Esophagus muscularis mucosa (tissue), 4 donors: ENCODE data around the gene ALS2.

Experiments
- CTCF ChIP-seq, 3 experiments: fragments of 200-600 bp in 2 of 3; fragments of 450-650 bp in 1 of 3; sonication (generic) in 2 of 3; IDR thresholded peaks; one replicate each; pipeline ENCODE4 v1.5.1; 2017 to 2019; ENCODE audit warnings: antibody characterized with exemption in 3 of 3, mild to moderate bottlenecking in 2 of 3, moderate library complexity in 1 of 3
- EP300 ChIP-seq: sonication (generic); formaldehyde crosslinking; IDR thresholded peaks from one replicate; pipeline ENCODE4 v1.6.1; 2017; ENCODE audit warnings: antibody characterized with exemption
- POLR2A ChIP-seq: fragments of 450-650 bp; IDR thresholded peaks from one replicate; pipeline ENCODE4 v1.6.1; 2017; ENCODE audit warnings: antibody characterized with exemption, moderate library complexity, mild to moderate bottlenecking, low read depth
- POLR2AphosphoS5 ChIP-seq, 2 donors: sonication (generic); formaldehyde crosslinking; IDR thresholded peaks; one replicate each; pipeline ENCODE4 v1.6.1; 2017; ENCODE audit warnings: antibody characterized with exemption in 2 of 2

DNA sequence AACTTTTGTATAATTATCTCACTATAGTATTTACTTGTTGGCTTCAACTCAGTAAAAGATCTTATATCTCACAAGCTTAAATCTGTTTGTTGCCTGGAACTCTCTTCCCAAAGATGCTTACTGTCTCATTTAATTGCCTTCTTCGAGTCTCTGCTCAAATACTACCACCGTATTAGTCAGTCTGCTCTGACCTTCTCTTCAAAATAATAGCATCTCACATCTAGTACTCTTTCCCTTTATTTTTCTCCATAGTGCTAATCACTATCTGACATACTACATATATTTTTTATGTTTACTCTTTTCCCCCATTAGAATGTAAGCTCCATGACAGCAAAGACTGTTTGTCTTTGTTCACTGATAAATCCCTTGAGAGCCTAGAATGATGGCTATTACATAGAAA is 71.7 kb downstream of the ALS2 start:
- TF ChIP-seq CTCF (IDR thresholded peaks at IDR 0.05) (no peak), POLR2AphosphoS5 (IDR thresholded peaks at IDR 0.05) (no peak), EP300 (no peak), POLR2A (no peak)
